DND-41 (cell line): ENCODE data around the gene PCDHB14.
"Not testable (repeated sequence)": the region's sequence is repeated elsewhere in the genome, so short reads cannot be mapped to it uniquely, and the experiment has no call there.

Experiments
- CTCF ChIP-seq: IDR thresholded peaks from 2 replicates; pipeline ENCODE4 v1.5.1; 2012; ENCODE audit warnings: borderline replicate concordance, low read length, moderate library complexity, mild to moderate bottlenecking; ENCODE audit not compliant: poor library complexity, severe bottlenecking; ENCODE audit errors: extremely low read depth
- EZH2 ChIP-seq: IDR thresholded peaks from 3 replicates; pipeline ENCODE4 v1.6.1; 2012; ENCODE audit warnings: borderline replicate concordance, low read depth, mild to moderate bottlenecking, moderate library complexity, low read length, inconsistent platforms; ENCODE audit not compliant: severe bottlenecking

GRCh38 chr5:141194332-141194731 is 28.8 kb upstream of the PCDHB14 start:
- TF ChIP-seq EZH2, CTCF: not testable (repeated sequence)
